ENCODE data around the gene SNTA1.

DNA sequence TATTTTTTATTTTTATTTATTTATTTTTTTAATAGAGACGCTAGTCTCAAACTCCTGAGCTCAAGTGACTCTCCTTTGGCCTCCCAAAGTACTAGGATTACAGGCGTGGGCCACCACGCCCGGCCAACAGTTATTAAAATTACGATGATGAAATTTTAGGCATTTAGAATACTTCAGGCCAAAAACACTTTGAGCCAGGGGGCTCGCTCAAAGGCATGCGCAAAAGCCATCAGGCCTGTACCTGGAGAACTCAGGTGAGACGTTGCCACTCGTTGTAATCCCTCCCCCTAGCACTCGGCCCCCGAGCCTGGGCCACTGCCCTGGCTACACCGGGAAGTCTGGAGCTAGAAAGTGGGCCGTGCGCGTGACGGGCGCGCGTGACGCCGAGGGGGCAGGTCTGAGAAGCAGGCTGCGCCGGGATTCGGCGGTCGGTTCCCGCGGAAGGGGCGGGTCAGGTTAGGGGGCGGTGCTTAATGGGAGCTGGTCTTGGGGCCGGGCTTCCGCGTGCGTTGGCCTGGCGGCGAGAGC lies 46.0 kb upstream of the SNTA1 start:
- TF ChIP-seq POLR2A (IDR thresholded peaks at IDR 0.05; ENCODE audit: low read depth, low read length) (peak; percentile 91), POLR2AphosphoS5 (IDR thresholded peaks at IDR 0.05; ENCODE audit: low read depth, low read length) (peak; percentile 80)

Measured in GM12892 (cell line).